ENCODE data around the gene CAMP. TPM values are rescaled to one million over a fixed set of nuclear protein-coding genes. Genes with fewer than 3 reads are reported as not detected.
A peak's percentile ranks its signal among the peaks of the same experiment; 100 is the strongest.

The CAMP gene
- total RNA-seq, 4 donors from 2014 or later: 0.63 TPM; not detected in 3

GRCh38 chr3:48243886-48244285 lies 20.6 kb downstream of the CAMP start:
- Histone ChIP-seq H3K27ac (peak overlapping the region in 2 of 4 donors; percentile 29 to 53), H3K36me3 (peaks cover 0 to 9% (median 6%) of the 10 kb centered on the region in 3 donors), H3K9me3 (no peaks in the 10 kb centered on the region), H3K4me1 (peaks cover 0 to 49% (median 9%) of the 10 kb centered on the region in 4 donors), H3K27me3 (no peaks in the 10 kb centered on the region), H3K4me3 (no peak overlapping the region)
- TF ChIP-seq EP300 (IDR thresholded peaks at IDR 0.05) (no peak), CTCF (IDR thresholded peaks at IDR 0.05) (no peak), POLR2A (IDR thresholded peaks at IDR 0.05) (no peak)
- DNase-seq (ENCODE audit: low spot score in 2 of 2): no peak
- 93 to 94% methylated on average over 2 of the region's 2 CpGs for WGBS, 2 donors

- TF ChIP-seq EP300 (IDR thresholded peaks at IDR 0.05) (no peak), POLR2A (IDR thresholded peaks at IDR 0.05) (no peak), CTCF (IDR thresholded peaks at IDR 0.05) (no peak)
- H3K27me3 ChIP-seq: no peaks in the 10 kb centered on the region
- DNase-seq (ENCODE audit: low spot score in 2 of 2): no peak
- H3K36me3 ChIP-seq: peaks cover 0 to 15% (median 6%) of the 10 kb centered on the region in 3 donors
- H3K4me3 ChIP-seq: no peak overlapping the region
- no peaks in the 10 kb centered on the region for H3K9me3 ChIP-seq
- peak overlapping the region in 1 of 4 donors; percentile 53 for H3K27ac ChIP-seq
- H3K4me1 ChIP-seq: peaks cover 0 to 49% (median 9%) of the 10 kb centered on the region in 4 donors
- 71 to 86% methylated on average over 1 of the region's 1 CpG for WGBS, 2 donors
Observed at GRCh38 chr3:48244461-48244860, 21.2 kb downstream of the CAMP start.

GRCh38 chr3:48245136-48245535 lies 21.8 kb downstream of the CAMP start:
- Histone ChIP-seq H3K4me1 (peaks cover 0 to 49% (median 8%) of the 10 kb centered on the region in 4 donors), H3K27me3 (no peaks in the 10 kb centered on the region), H3K4me3 (no peak overlapping the region), H3K9me3 (no peaks in the 10 kb centered on the region), H3K36me3 (peaks cover 0 to 20% (median 6%) of the 10 kb centered on the region in 3 donors), H3K27ac (no peak overlapping the region)
- no peak for TF ChIP-seq CTCF (IDR thresholded peaks at IDR 0.05)
- WGBS, 2 donors: 92 to 94% methylated on average over 7 of the region's 7 CpGs
- no peak for DNase-seq (ENCODE audit: low spot score in 2 of 2)

GRCh38 chr3:48247401-48247811 lies 24.1 kb downstream of the CAMP start:
- no peak overlapping the region for H3K4me3 ChIP-seq
- 35 to 50% methylated on average over 1 of the region's 1 CpG for WGBS, 2 donors
- TF ChIP-seq CTCF (IDR thresholded peaks at IDR 0.05) (no peak), POLR2A (IDR thresholded peaks at IDR 0.05) (no peak), EP300 (IDR thresholded peaks at IDR 0.05) (no peak)
- DNase-seq (ENCODE audit: low spot score in 2 of 2): no peak
- H3K27ac ChIP-seq: peak overlapping the region in 2 of 4 donors; percentile 6 to 74
- H3K9me3 ChIP-seq: no peaks in the 10 kb centered on the region
- peaks cover 0 to 31% (median 2%) of the 10 kb centered on the region in 4 donors for H3K4me1 ChIP-seq
- H3K27me3 ChIP-seq: no peaks in the 10 kb centered on the region
- peaks cover 0 to 41% (median 6%) of the 10 kb centered on the region in 3 donors for H3K36me3 ChIP-seq

GRCh38 chr3:48248095-48248850 lies 25.0 kb downstream of the CAMP start:
- Histone ChIP-seq H3K9me3 (no peaks in the 10 kb centered on the region), H3K36me3 (peaks cover 0 to 48% (median 6%) of the 10 kb centered on the region in 3 donors), H3K4me3 (no peak overlapping the region), H3K4me1 (peaks cover 0 to 22% (median 2%) of the 10 kb centered on the region in 4 donors), H3K27ac (peak overlapping the region in 1 of 4 donors; percentile 74), H3K27me3 (no peaks in the 10 kb centered on the region)
- TF ChIP-seq CTCF (IDR thresholded peaks at IDR 0.05) (no peak), POLR2A (IDR thresholded peaks at IDR 0.05) (no peak), EP300 (IDR thresholded peaks at IDR 0.05) (no peak)
- 73 to 78% methylated on average over 4 of the region's 4 CpGs for WGBS, 2 donors
- DNase-seq (ENCODE audit: low spot score in 2 of 2): no peak
